Natural killer cell (primary cell): ENCODE data around the gene RBM6. TPM values are rescaled to one million over a fixed set of nuclear protein-coding genes. Genes with fewer than 3 reads are reported as not detected.

Source experiments
- ATAC-seq, 3 donors: fragments of 150-1000 bp in 2 of 3; fragments of 200-7000 bp in 1 of 3; cut with Tn5 transposase; 1 replicate in 1 of 3; 2 replicates in 2 of 3; pipeline ENCODE4 v1.10.0; 2021; ENCODE audit warnings: mild to moderate bottlenecking in 2 of 3, moderate library complexity in 2 of 3
- DNase-seq, 2 donors: peaks; one replicate each; pipeline versions ENCODE4 v3.0.0 to v3.0.0-alpha.2; 2013 to 2021; ENCODE audit warnings: mixed read lengths in 1 of 2
- H3K27ac ChIP-seq: one replicate; pipeline ENCODE4 v1.5.1; 2013; ENCODE audit warnings: mild to moderate bottlenecking, low read length
- H3K27me3 ChIP-seq: one replicate; pipeline ENCODE4 v1.6.1; 2013; ENCODE audit warnings: low read length; ENCODE audit not compliant: control insufficient read depth, insufficient read depth
- H3K36me3 ChIP-seq: one replicate; pipeline ENCODE4 v1.6.1; 2013; ENCODE audit warnings: low read length; ENCODE audit not compliant: control insufficient read depth, insufficient read depth
- H3K4me1 ChIP-seq: one replicate; pipeline ENCODE4 v1.6.1; 2013; ENCODE audit warnings: low read length; ENCODE audit not compliant: control insufficient read depth, insufficient read depth
- H3K4me3 ChIP-seq: one replicate; pipeline ENCODE4 v1.5.1; 2013; ENCODE audit warnings: low read length
- H3K9me3 ChIP-seq: one replicate; pipeline ENCODE4 v1.6.1; 2013; ENCODE audit warnings: low read length; ENCODE audit not compliant: control insufficient read depth, insufficient read depth
- H3K27ac Mint-ChIP-seq, 2 donors: one replicate each; pipeline ENCODE4 v1.8.0; 2022; ENCODE audit warnings: mild to moderate bottlenecking in 2 of 2, mixed read lengths in 2 of 2, moderate library complexity in 1 of 2
- H3K27me3 Mint-ChIP-seq, 2 donors: one replicate each; pipeline ENCODE4 v1.8.0; 2022; ENCODE audit warnings: low read depth in 2 of 2, mixed read lengths in 2 of 2
- H3K36me3 Mint-ChIP-seq: one replicate; pipeline ENCODE4 v1.8.0; 2022; ENCODE audit warnings: mixed read lengths
- H3K4me1 Mint-ChIP-seq, 2 donors: one replicate each; pipeline ENCODE4 v1.8.0; 2022; ENCODE audit warnings: mixed read lengths in 2 of 2
- H3K4me3 Mint-ChIP-seq: one replicate; pipeline ENCODE4 v1.8.0; 2022; ENCODE audit warnings: mild to moderate bottlenecking, moderate library complexity, mixed read lengths
- H3K9me3 Mint-ChIP-seq, 2 donors: one replicate each; pipeline ENCODE4 v1.8.0; 2022; ENCODE audit warnings: mixed read lengths in 2 of 2
- WGBS: methylation state at CpG from one replicate; pipeline ENCODE4 v1.1.7; 2013; ENCODE audit warnings: missing lambda C conversion rate; ENCODE audit not compliant: insufficient coverage; 5-methylcytosine and 5-hydroxymethylcytosine counted together
- intact Hi-C: fragments of 100-400 bp; cut with micrococcal nuclease; formaldehyde crosslinking; loops from one replicate; pipeline ENCODE4 v1.14.2; 2022
- total RNA-seq, 4 donors: library from RNA; stranded (reverse); fragments of 120-200 nt in 1 of 4; gene quantifications; one replicate each; pipeline versions ENCODE4 v1.2.3 to v1.2.4, GENCODE V29; 2013 to 2022
- TF ChIP-seq, protein P1 (sequence below): fragments of 200-600 bp; IDR thresholded peaks from one replicate; pipeline ENCODE4 v1.8.0; 2022; ENCODE audit warnings: antibody characterized with exemption

The RBM6 gene
- total RNA-seq, 3 donors from 2014 or later (not counting 1 experiment from before 2014, with no cell fraction given) = 155 to 193 (median 157) TPM

DNA sequence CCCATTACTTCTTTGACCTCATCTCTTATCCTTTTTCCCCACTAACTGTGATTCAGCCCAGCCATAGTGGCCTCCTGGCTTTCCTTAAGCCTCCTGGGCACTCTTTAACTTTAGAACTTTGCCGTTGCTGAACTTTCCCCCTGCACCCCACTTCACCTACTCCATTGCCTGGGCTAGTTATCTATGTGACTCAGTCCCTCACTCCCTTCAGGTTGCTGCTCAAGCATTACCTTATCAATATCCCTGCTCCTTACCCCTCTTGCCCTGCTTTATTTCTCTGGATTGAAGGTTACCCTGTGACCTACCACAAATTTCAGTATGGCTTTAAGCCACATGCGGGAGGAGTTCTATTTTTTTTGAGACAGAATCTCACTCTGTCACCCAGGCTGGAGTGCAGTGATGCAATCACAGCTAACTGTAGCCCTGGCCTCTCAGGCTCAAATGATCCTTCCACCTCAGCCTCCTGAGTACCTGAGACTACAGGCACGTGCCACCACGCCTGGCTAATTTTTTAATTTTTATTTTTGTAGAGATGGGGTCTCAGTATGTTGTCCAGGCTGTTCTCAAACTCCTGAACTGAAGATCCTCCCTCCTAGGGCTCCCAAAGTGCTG, 13.7 kb upstream of the RBM6 start:
- H3K27ac ChIP-seq = no peak overlapping the region
- H3K27ac Mint-ChIP-seq = peak overlapping the region in 1 of 2 donors; percentile 35
- H3K36me3 Mint-ChIP-seq = no peaks in the 10 kb centered on the region
- H3K27me3 Mint-ChIP-seq = no peaks in the 10 kb centered on the region
- 97% methylated on average over 3 of the region's 4 CpGs for WGBS
- DNase-seq (no peak), ATAC-seq (no peak)
- no peak overlapping the region for H3K4me3 Mint-ChIP-seq
- H3K9me3 Mint-ChIP-seq = no peaks in the 10 kb centered on the region
- H3K4me3 ChIP-seq = no peak overlapping the region
- no peaks in the 10 kb centered on the region for H3K9me3 ChIP-seq
- intact Hi-C loops = no loop called here
- TF ChIP-seq, protein P1, sequence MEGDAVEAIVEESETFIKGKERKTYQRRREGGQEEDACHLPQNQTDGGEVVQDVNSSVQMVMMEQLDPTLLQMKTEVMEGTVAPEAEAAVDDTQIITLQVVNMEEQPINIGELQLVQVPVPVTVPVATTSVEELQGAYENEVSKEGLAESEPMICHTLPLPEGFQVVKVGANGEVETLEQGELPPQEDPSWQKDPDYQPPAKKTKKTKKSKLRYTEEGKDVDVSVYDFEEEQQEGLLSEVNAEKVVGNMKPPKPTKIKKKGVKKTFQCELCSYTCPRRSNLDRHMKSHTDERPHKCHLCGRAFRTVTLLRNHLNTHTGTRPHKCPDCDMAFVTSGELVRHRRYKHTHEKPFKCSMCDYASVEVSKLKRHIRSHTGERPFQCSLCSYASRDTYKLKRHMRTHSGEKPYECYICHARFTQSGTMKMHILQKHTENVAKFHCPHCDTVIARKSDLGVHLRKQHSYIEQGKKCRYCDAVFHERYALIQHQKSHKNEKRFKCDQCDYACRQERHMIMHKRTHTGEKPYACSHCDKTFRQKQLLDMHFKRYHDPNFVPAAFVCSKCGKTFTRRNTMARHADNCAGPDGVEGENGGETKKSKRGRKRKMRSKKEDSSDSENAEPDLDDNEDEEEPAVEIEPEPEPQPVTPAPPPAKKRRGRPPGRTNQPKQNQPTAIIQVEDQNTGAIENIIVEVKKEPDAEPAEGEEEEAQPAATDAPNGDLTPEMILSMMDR = no peak
- H3K4me1 Mint-ChIP-seq = peaks cover 13 to 29% of the 10 kb centered on the region in 2 donors
- no peaks in the 10 kb centered on the region for H3K36me3 ChIP-seq
- H3K27me3 ChIP-seq = no peaks in the 10 kb centered on the region
- H3K4me1 ChIP-seq = peaks cover 21% of the 10 kb centered on the region

DNA sequence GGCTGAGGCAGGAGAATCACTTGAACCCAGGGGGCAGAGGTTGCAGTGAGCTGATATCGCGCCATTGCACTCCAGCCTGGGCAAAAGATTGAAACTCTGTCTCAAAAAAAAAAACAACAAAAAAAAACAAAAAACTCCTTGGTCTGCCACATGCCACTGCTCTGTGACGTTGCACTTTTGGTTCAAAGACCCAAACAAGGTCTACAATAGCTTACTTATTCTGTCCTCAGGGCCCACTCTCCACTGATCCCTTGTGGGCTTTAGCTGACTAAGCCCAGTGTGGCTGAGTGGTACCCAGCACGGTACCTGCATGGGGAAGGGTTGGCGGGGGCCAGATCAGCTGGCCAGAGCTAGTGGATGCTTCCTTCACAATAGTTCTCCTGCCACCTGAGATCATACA, 12.2 kb upstream of the RBM6 start:
- H3K27ac Mint-ChIP-seq = no peak overlapping the region
- H3K4me1 ChIP-seq = peaks cover 21% of the 10 kb centered on the region
- TF ChIP-seq, protein P1 = no peak
- no peaks in the 10 kb centered on the region for H3K9me3 ChIP-seq
- intact Hi-C loops = no loop called here
- H3K27me3 Mint-ChIP-seq = no peaks in the 10 kb centered on the region
- H3K27me3 ChIP-seq = no peaks in the 10 kb centered on the region
- no peak overlapping the region for H3K4me3 ChIP-seq
- peaks cover 13 to 29% of the 10 kb centered on the region in 2 donors for H3K4me1 Mint-ChIP-seq
- no peaks in the 10 kb centered on the region for H3K36me3 ChIP-seq
- no peak for ATAC-seq
- no peak overlapping the region for H3K4me3 Mint-ChIP-seq
- no peak for DNase-seq
- no peaks in the 10 kb centered on the region for H3K9me3 Mint-ChIP-seq
- 91% methylated on average over 5 of the region's 5 CpGs for WGBS
- no peaks in the 10 kb centered on the region for H3K36me3 Mint-ChIP-seq
- no peak overlapping the region for H3K27ac ChIP-seq

DNA sequence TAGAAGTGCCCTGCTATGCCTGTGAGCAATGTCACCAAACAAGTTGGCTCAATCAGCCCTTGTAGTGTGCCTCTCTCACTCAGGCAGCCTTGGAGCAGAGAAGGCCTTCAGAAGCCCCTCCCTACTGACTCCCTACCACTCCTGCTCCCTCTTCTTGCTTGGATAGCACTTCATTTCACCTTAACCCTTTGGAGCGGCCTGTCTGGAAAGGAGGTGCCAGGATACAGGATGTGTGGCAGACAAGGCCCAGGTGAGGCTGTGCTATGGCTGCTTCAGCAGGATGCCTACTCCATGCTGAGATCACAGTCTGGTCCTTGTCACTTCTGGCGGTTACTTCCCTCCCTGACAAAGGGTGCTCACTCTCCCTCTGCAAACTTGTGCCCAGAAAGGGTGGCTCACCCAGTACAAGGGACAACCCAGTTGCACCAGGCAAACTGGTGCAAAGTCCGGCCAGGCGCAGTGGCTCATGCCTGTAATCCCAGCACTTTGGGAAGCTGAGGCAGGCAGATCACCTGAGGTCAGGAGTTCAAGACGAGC, 11.4 kb upstream of the RBM6 start:
- H3K4me3 ChIP-seq = no peak overlapping the region
- H3K27ac Mint-ChIP-seq = peak overlapping the region in 1 of 2 donors; percentile 82
- no peaks in the 10 kb centered on the region for H3K27me3 ChIP-seq

More for the DNA sequence above, 11.4 kb upstream of the RBM6 start:
- peak in 1 of 2 donors; percentile 19 for DNase-seq
- Mint-ChIP-seq H3K36me3 (no peaks in the 10 kb centered on the region), H3K27me3 (no peaks in the 10 kb centered on the region), H3K9me3 (no peaks in the 10 kb centered on the region), H3K4me1 (peaks cover 13 to 29% of the 10 kb centered on the region in 2 donors), H3K4me3 (peak overlapping the region; percentile 81)
- ATAC-seq = no peak
- no peak overlapping the region for H3K27ac ChIP-seq
- H3K4me1 ChIP-seq = peaks cover 21% of the 10 kb centered on the region
- H3K9me3 ChIP-seq = no peaks in the 10 kb centered on the region
- TF ChIP-seq, protein P1 = no peak
- no peaks in the 10 kb centered on the region for H3K36me3 ChIP-seq
- intact Hi-C loops = loop anchor here (1.0 kb wide), 1 partner anchor 11 kb away; no protein-coding TSS in a partner anchor
- WGBS = 91% methylated on average over 5 of the region's 5 CpGs
